Activated CD8-positive, alpha-beta memory T cell treated with anti-CD3 and anti-CD28 coated beads for 24 hours (primary cell): ENCODE results near the gene DMRT2.

ENCODE experiments used
- DNase-seq: peaks from one replicate; pipeline ENCODE4 v3.0.0-alpha.2; 2020

Gene DMRT2

DNA sequence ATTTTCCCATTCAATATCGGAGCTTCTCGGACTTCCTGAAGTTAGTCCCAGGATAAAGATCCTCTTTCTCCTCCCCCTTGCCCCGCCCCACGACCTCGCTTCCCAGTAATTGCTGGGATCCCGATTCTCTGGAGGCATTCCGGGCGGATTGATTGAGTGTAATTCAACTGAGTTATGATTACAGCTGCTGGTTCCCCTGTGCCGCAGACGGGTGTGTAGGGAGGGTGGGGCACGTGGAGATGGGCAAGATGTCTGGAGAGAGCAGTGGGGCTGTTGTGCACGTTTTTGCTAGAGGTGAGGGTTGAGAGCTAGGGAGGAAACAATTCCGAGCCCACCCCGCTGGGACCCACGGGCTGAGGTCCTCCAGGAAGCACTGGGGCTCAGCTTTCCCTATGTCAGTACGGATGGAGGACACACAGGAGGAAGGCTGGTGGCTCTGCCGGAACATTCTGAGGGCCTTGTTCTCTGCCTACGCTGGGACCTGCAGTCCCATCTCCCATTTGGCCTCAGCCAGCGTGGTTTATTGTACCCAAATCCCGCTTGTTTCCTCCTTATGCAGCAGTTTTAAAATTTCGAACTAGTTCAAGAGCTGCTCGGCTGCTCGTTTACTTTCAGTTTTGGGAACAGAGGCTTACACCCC lies 2.4 kb upstream of the DMRT2 start:
- DNase-seq = no peak

DNA sequence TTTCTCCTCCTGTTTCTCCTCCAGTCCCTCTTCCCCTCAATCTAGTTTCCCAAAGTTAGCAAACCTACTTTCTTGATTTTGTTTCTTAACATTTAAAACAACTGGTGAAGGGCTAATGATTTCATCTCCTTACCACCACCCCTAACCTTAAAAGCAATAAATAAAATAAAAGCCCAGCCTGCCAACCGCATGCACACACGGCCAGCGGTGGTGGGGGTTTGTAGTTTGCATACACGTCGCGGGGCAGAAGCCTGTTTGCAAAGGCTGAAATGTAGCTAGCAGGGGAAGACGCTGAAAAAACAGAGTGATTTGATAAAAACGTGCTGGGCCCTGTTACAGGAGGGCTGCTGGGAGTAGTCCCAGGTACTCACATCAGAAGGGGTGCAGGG lies 1.9 kb upstream of the DMRT2 start:
- DNase-seq = no peak

DNA sequence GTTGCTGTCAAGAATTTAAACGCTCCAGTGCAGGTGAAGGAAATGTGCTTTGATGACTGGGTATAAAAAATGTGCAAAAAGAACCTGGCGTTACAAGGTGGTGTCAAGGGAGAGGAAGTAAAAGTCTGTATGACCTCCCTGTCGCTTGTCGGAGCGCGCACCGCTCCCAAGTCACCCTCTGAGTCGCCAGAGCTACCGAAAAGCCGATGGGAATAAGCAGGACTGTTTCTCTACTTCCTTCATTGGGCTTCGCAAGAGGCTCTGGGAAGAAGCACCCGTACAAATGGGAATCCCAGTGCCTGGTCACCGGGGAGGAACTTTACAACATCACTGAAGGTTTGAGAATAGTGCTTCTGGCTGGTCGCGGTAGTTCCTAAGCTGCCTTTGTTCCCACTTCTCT lies 1.3 kb upstream of the DMRT2 start:
- DNase-seq = no peak

- DNase-seq = no peak
These were observed 516 bp upstream of the DMRT2 start for GRCh38 chr9:1049641-1050040.

GRCh38 chr9:1051210-1051583 lies 1.0 kb downstream of the DMRT2 start:
- no peak for DNase-seq

DNA sequence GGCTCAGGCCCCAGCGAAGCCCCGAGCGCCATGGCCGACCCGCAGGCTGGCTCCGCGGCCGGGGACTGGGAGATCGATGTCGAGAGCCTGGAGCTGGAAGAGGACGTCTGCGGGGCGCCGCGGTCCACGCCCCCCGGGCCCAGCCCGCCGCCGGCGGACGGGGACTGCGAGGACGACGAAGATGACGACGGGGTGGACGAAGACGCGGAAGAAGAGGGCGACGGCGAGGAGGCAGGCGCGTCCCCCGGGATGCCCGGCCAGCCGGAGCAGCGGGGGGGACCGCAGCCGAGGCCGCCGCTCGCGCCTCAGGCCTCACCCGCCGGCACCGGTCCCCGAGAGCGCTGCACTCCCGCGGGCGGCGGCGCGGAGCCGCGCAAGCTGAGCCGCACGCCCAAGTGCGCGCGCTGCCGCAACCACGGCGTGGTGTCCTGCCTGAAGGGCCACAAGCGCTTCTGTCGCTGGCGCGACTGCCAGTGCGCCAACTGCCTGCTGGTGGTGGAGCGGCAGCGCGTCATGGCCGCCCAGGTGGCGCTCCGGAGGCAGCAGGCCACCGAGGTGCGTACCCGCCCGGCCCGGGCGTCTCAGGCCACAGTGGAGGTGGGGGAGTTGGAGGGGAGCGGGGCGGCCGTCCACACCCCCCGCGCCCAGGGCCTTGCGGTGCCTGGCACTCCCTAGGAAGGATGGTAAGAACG lies 1.6 kb downstream of the DMRT2 start:
- no peak for DNase-seq

- no peak for DNase-seq
These were observed 2.5 kb downstream of the DMRT2 start for GRCh38 chr9:1052365-1053281.

GRCh38 chr9:1053282-1053621 lies 3.1 kb downstream of the DMRT2 start:
- no peak for DNase-seq

DNA sequence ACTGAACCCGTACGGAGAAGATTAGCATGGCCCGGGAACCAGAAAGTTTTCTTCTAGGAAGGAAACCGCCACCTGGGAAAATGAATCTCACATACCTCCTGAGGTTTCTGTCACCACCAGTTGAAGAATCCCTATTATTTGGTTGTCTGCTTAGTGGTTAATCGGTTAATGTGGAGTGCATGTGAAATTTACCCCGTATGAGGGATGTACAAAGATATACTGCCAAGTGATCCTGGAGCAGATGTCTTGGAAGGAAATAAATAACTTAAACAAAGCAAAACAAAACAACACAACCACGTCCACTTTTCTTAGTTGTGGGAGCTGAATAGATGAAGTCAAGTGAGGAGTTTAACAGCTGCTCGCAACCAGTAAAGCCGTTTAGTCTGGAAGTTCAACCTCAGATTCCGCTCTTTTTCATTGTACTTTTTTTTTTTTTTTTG lies 3.8 kb downstream of the DMRT2 start:
- DNase-seq = no peak

DNA sequence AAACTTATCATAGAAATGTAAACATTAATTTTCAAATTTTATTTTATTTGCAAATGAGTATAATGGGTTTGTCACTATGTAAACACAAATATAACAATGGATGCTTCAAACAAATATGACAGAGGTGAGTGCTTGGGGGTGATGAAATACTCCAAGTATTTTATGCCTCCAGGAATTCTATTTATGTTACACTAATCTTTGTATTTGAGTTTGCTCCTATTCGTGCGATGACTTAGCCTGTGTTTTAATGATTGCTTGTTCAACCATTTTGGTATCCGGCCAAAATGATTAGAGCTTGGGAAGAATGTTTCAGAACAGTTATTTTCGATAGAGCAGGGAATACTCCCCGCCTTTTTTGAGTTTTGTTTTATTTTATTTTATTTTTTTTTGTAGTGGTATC lies 5.0 kb downstream of the DMRT2 start:
- DNase-seq = no peak

GRCh38 chr9:1057910-1058309 lies 7.8 kb downstream of the DMRT2 start:
- no peak for DNase-seq

GRCh38 chr9:1058826-1059487 lies 8.8 kb downstream of the DMRT2 start:
- no peak for DNase-seq

DNA sequence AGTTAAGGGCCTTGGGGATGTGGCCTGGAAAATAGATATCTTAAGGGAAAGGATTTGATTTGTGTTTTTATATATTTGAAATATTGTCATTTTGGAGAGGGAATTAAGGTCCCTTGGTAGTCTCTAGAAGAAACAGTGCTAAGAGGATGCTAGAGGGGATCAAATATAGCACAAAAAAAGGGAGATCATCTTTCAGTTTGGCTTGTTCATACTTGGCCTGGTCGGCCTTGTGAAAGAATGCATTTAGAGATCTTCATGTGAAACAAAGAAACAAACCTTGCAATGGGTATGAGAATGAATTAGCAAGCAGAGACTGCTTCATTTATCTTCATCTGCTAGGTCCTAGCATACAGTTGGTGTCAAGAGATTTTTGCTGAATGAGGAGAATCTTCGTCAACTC lies 15.0 kb downstream of the DMRT2 start:
- DNase-seq = no peak

GRCh38 chr9:1070692-1071091 lies 20.5 kb downstream of the DMRT2 start:
- no peak for DNase-seq

GRCh38 chr9:1071730-1072129 lies 21.6 kb downstream of the DMRT2 start:
- no peak for DNase-seq

DNA sequence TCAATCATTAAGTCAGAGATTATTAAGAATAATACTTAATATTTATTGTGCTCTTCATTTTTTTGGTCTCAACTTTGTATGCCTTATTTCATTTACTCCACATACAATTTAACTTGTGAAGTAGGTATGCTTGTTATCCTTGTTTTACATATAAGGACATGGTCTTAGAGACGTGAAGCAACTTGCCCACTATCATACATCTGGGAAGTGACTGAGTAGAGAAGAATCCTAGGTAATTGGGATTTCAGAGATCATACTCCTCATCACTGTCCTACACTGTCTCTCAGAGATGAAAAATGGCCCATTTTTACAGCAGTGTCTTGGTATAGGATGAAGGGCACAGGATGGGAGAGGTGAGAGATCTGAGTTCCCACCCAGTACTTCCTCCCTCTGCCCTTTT lies 23.3 kb downstream of the DMRT2 start:
- no peak for DNase-seq

DNA sequence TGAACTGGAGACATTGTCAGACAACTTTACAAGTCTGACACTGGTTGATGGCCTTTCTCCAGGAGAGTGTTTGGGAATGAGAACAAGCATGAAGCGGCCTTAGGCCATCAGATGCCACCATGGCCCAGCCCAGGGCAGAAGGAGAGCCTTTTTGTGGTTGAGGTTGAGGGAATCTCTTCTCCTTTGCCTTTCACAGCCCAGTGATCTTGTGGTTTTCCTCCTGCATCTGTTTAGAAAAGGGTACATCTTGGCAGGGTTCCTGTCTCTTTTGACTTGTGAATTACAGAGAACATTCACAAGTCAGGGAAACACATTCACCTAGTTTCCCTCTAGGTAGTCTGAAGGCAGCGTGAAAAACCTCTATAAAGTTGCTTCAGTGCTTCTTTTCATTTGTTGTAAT lies 27.5 kb downstream of the DMRT2 start:
- no peak for DNase-seq

GRCh38 chr9:1083325-1083913 lies 33.3 kb downstream of the DMRT2 start:
- DNase-seq = no peak

GRCh38 chr9:1085086-1085485 lies 34.9 kb downstream of the DMRT2 start:
- DNase-seq = no peak

GRCh38 chr9:1086517-1086916 lies 36.4 kb downstream of the DMRT2 start:
- DNase-seq = no peak

DNA sequence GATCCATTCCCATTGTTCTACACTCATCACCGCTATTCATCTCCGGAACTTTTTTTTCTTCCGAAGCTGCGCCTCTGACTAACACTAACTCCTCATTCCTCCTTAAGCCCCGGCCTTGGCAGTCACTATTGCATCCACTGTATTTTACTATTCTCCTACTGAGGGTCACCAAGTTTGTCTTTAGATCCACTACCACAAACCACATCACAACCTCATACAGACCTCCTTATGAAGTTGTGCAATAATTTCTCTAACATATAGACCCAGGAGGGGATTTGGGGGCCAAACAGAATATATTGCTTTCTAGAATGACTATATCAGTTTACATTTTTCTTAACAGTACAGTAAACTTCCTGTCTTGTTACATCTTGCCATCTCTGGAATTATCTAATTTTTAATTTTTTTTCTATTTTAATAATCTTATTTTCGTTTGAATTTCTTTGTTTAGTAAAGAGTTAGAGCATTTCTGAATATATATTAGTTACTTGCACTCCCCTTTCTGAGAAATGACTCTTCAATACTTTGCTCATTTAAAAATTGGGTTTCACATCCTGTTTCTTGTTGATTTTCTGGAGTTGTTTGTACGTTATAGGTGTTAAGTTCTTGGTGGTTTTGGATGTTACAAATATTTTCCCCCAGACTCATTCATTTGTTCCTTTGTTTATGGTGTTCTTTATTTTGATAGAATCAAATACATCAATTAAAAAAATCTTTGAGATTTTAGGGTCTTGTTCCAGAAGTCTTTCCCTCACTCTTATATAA lies 37.1 kb downstream of the DMRT2 start:
- no peak for DNase-seq

- DNase-seq = no peak
These were observed 44.6 kb downstream of the DMRT2 start for GRCh38 chr9:1094749-1095148.
